Measurements from ENCODE around the gene CDC42EP1.

GRCh38 chr22:37601540-37602442 lies 41.5 kb downstream of the CDC42EP1 start:
- TF ChIP-seq EP300 (IDR thresholded peaks at IDR 0.05) (no peak), CTCF (IDR thresholded peaks at IDR 0.05) (no peak)

Measured in gastroesophageal sphincter (tissue), 3 donors.